ENCODE data around the gene RPLP2.

RPLP2 gene

GRCh38 chr11:829847-830294, 20.1 kb downstream of the RPLP2 start:
- Histone ChIP-seq H3K56ac (ENCODE audit: low read length) (peak overlapping the region; percentile 81), H3K27ac (ENCODE audit: low read depth, low read length) (no peak overlapping the region), H3K36me3 (ENCODE audit: control insufficient read depth, insufficient read depth, low read length) (no peaks in the 10 kb centered on the region), H3K79me1 (ENCODE audit: low read length) (peaks cover 2% of the 10 kb centered on the region), H2BK15ac (replicated peaks; ENCODE audit: low read depth) (no peak overlapping the region), H3K18ac (ENCODE audit: low read length) (no peak overlapping the region), H2BK120ac (ENCODE audit: low read depth, low read length) (no peak overlapping the region), H3K4ac (ENCODE audit: low read depth, low read length) (no peak overlapping the region), H3K23ac (ENCODE audit: low read length) (peak overlapping the region; percentile 45), H3K4me2 (ENCODE audit: low read length) (peak overlapping the region; percentile 56), H2AK5ac (ENCODE audit: low read length) (no peak overlapping the region), H3K4me3 (ENCODE audit: low read length) (no peak overlapping the region), H2BK5ac (ENCODE audit: low read length) (no peak overlapping the region), H3K79me2 (ENCODE audit: control insufficient read depth, insufficient read depth, low read length) (no peaks in the 10 kb centered on the region), H3K4me1 (ENCODE audit: control insufficient read depth, low read depth, low read length) (peaks cover 11% of the 10 kb centered on the region), H4K5ac (ENCODE audit: low read length) (no peak overlapping the region), H4K8ac (ENCODE audit: low read depth, low read length) (no peak overlapping the region), H3K9ac (ENCODE audit: low read length) (peak overlapping the region; percentile 70), H3K27me3 (ENCODE audit: insufficient read depth, low read length, poor library complexity) (peaks cover 3% of the 10 kb centered on the region)
- WGBS (ENCODE audit: extremely low coverage, insufficient coverage, low lambda C conversion rate): no CpG with 5 or more reads among the region's 39 CpGs
- peak; percentile 56 for DNase-seq

DNA sequence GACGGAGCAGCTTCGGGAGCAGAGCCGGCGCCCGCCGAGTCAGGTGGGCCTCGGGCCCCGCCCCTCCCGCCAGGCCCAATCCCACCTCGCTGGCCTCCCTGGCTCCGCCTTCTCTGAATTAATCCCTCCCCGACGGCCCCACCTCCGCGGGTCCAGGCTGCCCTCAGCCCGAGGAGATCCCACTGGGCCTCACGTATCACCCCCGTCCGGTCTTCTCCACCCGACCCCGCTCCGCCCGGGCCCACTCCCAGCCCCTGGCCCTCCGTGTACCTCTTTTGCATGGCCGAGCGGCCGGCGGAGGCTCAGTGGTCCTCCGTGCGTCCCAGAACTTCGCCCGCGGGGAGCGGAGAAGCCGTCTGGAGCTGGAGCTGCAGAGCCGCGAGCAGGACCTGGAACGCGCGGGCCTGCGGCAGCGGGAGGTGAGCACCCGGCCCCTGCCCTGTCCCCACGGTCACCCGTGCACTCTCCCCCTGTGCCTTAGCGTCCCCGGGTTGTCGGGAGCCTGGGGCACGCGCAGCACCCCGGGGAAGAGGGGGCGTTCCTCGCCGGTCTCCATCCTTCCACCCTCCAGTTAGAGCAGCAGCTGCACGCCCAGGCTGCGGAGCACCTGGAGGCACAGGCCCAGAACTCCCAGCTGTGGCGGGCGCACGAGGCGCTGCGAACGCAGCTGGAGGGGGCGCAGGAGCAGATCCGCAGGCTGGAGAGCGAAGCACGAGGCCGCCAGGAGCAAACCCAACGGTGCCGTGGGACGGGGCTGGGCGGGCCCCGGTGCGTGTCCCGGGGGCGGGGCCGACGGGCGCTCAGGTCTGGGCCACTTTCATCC, 20.7 kb downstream of the RPLP2 start:
- Histone ChIP-seq H3K79me2 (ENCODE audit: control insufficient read depth, insufficient read depth, low read length) (no peaks in the 10 kb centered on the region), H3K4ac (ENCODE audit: low read depth, low read length) (no peak overlapping the region), H3K4me3 (ENCODE audit: low read length) (no peak overlapping the region), H3K9ac (ENCODE audit: low read length) (peak overlapping the region; percentile 71), H2AK5ac (ENCODE audit: low read length) (no peak overlapping the region), H3K27ac (ENCODE audit: low read depth, low read length) (no peak overlapping the region), H3K36me3 (ENCODE audit: control insufficient read depth, insufficient read depth, low read length) (no peaks in the 10 kb centered on the region), H2BK15ac (replicated peaks; ENCODE audit: low read depth) (no peak overlapping the region), H3K27me3 (ENCODE audit: insufficient read depth, low read length, poor library complexity) (peaks cover 3% of the 10 kb centered on the region), H3K23ac (ENCODE audit: low read length) (peak overlapping the region; percentile 66), H3K79me1 (ENCODE audit: low read length) (peaks cover 2% of the 10 kb centered on the region), H3K56ac (ENCODE audit: low read length) (peak overlapping the region; percentile 76), H4K5ac (ENCODE audit: low read length) (no peak overlapping the region), H2BK120ac (ENCODE audit: low read depth, low read length) (no peak overlapping the region), H3K18ac (ENCODE audit: low read length) (no peak overlapping the region), H3K4me2 (ENCODE audit: low read length) (peak overlapping the region; percentile 80), H2BK5ac (ENCODE audit: low read length) (no peak overlapping the region), H3K4me1 (ENCODE audit: control insufficient read depth, low read depth, low read length) (peaks cover 11% of the 10 kb centered on the region), H4K8ac (ENCODE audit: low read depth, low read length) (no peak overlapping the region)
- no CpG with 5 or more reads among the region's 78 CpGs for WGBS (ENCODE audit: extremely low coverage, insufficient coverage, low lambda C conversion rate)
- peak; percentile 90 for DNase-seq

DNA sequence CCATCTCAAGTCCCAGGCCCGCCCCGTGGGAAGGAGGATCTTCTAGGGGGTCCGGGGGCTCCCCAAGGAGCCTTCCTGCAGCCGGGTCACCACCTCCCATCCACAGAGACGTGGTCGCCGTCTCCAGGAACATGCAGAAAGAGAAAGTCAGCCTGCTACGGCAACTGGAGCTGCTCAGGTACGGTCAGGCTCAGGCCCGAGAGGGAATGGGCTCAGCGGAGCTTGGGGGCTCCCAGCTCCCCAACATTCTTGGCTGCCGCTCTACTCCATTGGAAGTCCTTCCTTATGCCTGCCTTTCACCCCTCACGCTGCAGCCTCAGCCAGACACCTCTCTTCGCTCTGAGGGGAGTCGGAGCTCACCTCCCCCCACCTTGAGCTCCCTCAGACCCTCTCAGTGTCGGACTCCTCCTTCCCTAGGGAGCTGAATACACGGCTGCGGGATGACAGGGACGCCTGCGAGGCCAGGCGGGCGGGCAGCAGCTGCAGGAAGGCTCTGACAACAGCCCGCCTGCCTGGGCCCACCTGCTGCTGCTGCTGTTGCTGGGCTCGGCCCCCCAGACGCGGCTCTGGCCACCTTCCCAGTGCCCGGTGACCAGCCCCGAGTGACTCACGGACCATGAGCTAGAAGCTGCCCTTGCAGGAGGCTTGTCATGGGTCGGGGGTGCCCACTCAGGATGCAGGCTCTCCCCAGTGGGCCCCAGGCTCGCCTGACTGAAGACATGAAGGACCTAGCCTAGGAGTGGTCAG, 21.5 kb downstream of the RPLP2 start:
- Histone ChIP-seq H3K4me2 (ENCODE audit: low read length) (no peak overlapping the region), H2AK5ac (ENCODE audit: low read length) (no peak overlapping the region), H3K27me3 (ENCODE audit: insufficient read depth, low read length, poor library complexity) (peaks cover 3% of the 10 kb centered on the region), H2BK15ac (replicated peaks; ENCODE audit: low read depth) (no peak overlapping the region), H3K18ac (ENCODE audit: low read length) (no peak overlapping the region), H2BK5ac (ENCODE audit: low read length) (no peak overlapping the region), H3K27ac (ENCODE audit: low read depth, low read length) (no peak overlapping the region), H3K23ac (ENCODE audit: low read length) (no peak overlapping the region), H3K79me1 (ENCODE audit: low read length) (peaks cover 2% of the 10 kb centered on the region), H3K56ac (ENCODE audit: low read length) (no peak overlapping the region), H3K4ac (ENCODE audit: low read depth, low read length) (no peak overlapping the region), H3K4me1 (ENCODE audit: control insufficient read depth, low read depth, low read length) (peaks cover 11% of the 10 kb centered on the region), H2BK120ac (ENCODE audit: low read depth, low read length) (no peak overlapping the region), H3K79me2 (ENCODE audit: control insufficient read depth, insufficient read depth, low read length) (no peaks in the 10 kb centered on the region), H3K4me3 (ENCODE audit: low read length) (no peak overlapping the region), H4K8ac (ENCODE audit: low read depth, low read length) (no peak overlapping the region), H3K36me3 (ENCODE audit: control insufficient read depth, insufficient read depth, low read length) (no peaks in the 10 kb centered on the region), H3K9ac (ENCODE audit: low read length) (no peak overlapping the region), H4K5ac (ENCODE audit: low read length) (no peak overlapping the region)
- no CpG with 5 or more reads among the region's 31 CpGs for WGBS (ENCODE audit: extremely low coverage, insufficient coverage, low lambda C conversion rate)
- no peak for DNase-seq

DNA sequence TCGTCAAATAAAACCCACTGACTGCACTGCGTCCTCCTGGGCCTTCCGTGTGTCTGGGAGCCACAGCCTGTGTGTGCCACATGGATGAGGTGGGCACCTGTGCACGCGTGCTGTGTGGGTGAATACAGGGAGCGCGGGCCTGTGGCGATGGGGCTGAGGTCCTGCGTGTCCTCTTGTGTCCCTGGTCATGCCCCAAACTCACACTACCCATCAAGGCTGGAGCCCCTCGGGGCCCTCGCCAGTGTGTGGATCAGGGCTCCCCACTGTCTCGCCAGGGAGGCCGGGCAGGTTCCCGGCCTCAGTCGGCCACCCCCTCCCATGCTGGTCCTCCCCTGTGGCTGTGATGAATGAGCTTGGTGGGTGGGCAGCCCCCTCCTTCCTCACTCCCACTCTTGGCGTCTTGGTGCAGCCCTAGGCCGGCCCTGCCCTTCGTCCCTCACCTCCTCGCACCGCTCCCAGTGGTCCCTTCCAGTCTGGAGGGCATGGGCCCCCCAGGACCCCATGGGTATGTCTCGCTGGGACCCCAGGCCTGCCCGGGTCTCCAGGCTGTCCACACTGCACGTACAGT, 22.3 kb downstream of the RPLP2 start:
- peak overlapping the region; percentile 78 for H3K9ac ChIP-seq (ENCODE audit: low read length)
- no peak overlapping the region for H2BK5ac ChIP-seq (ENCODE audit: low read length)
- WGBS (ENCODE audit: extremely low coverage, insufficient coverage, low lambda C conversion rate): no CpG with 5 or more reads among the region's 23 CpGs
- H3K18ac ChIP-seq (ENCODE audit: low read length): no peak overlapping the region
- peak overlapping the region; percentile 89 for H3K23ac ChIP-seq (ENCODE audit: low read length)
- no peak overlapping the region for H2BK120ac ChIP-seq (ENCODE audit: low read depth, low read length)
- H3K4me1 ChIP-seq (ENCODE audit: control insufficient read depth, low read depth, low read length): peaks cover 11% of the 10 kb centered on the region
- H3K79me2 ChIP-seq (ENCODE audit: control insufficient read depth, insufficient read depth, low read length): no peaks in the 10 kb centered on the region
- no peak for DNase-seq
- peak overlapping the region; percentile 94 for H3K56ac ChIP-seq (ENCODE audit: low read length)
- no peak overlapping the region for H2AK5ac ChIP-seq (ENCODE audit: low read length)
- H3K27ac ChIP-seq (ENCODE audit: low read depth, low read length): no peak overlapping the region
- H3K36me3 ChIP-seq (ENCODE audit: control insufficient read depth, insufficient read depth, low read length): no peaks in the 10 kb centered on the region
- peak overlapping the region; percentile 46 for H3K4me2 ChIP-seq (ENCODE audit: low read length)
- H3K79me1 ChIP-seq (ENCODE audit: low read length): peaks cover 2% of the 10 kb centered on the region
- no peak overlapping the region for H2BK15ac ChIP-seq (replicated peaks; ENCODE audit: low read depth)
- no peak overlapping the region for H3K4ac ChIP-seq (ENCODE audit: low read depth, low read length)
- peak overlapping the region; percentile 34 for H3K4me3 ChIP-seq (ENCODE audit: low read length)
- no peak overlapping the region for H4K8ac ChIP-seq (ENCODE audit: low read depth, low read length)
- H3K27me3 ChIP-seq (ENCODE audit: insufficient read depth, low read length, poor library complexity): peaks cover 3% of the 10 kb centered on the region
- H4K5ac ChIP-seq (ENCODE audit: low read length): no peak overlapping the region

GRCh38 chr11:832529-833113, 22.9 kb downstream of the RPLP2 start, which contains the start of gene CD151:
Gene CD151, plus strand, starts transcription at chr11:832952. Its CDS starts 3,118 bp downstream, at chr11:836070.
- DNase-seq: peak; percentile 79

More at GRCh38 chr11:832529-833113, 22.9 kb downstream of the RPLP2 start, which contains the start of gene CD151:
- Histone ChIP-seq H3K27ac (ENCODE audit: low read depth, low read length) (peak within 1 kb of the TSS; percentile 50), H3K4ac (ENCODE audit: low read depth, low read length) (peak within 1 kb of the TSS; percentile 18), H3K4me1 (ENCODE audit: control insufficient read depth, low read depth, low read length) (peaks cover 11% of the 10 kb centered on the region), H3K27me3 (ENCODE audit: insufficient read depth, low read length, poor library complexity) (peaks cover 3% of the 10 kb centered on the region), H3K36me3 (ENCODE audit: control insufficient read depth, insufficient read depth, low read length) (peaks cover 2% of the 10 kb centered on the region), H3K4me3 (ENCODE audit: low read length) (peak within 1 kb of the TSS; percentile 71), H3K56ac (ENCODE audit: low read length) (peak within 1 kb of the TSS; percentile 94), H3K23ac (ENCODE audit: low read length) (peak within 1 kb of the TSS; percentile 89), H3K18ac (ENCODE audit: low read length) (peak within 1 kb of the TSS; percentile 62), H3K9ac (ENCODE audit: low read length) (peak within 1 kb of the TSS; percentile 78), H3K4me2 (ENCODE audit: low read length) (peak within 1 kb of the TSS; percentile 77), H4K5ac (ENCODE audit: low read length) (no peak within 1 kb of the TSS), H2BK5ac (ENCODE audit: low read length) (no peak within 1 kb of the TSS), H3K79me1 (ENCODE audit: low read length) (peaks cover 2% of the 10 kb centered on the region), H4K8ac (ENCODE audit: low read depth, low read length) (no peak within 1 kb of the TSS), H2BK120ac (ENCODE audit: low read depth, low read length) (no peak within 1 kb of the TSS), H2AK5ac (ENCODE audit: low read length) (peak within 1 kb of the TSS; percentile 11), H3K79me2 (ENCODE audit: control insufficient read depth, insufficient read depth, low read length) (no peaks in the 10 kb centered on the region), H2BK15ac (replicated peaks; ENCODE audit: low read depth) (no peak within 1 kb of the TSS)
- no CpG with 5 or more reads among the region's 67 CpGs for WGBS (ENCODE audit: extremely low coverage, insufficient coverage, low lambda C conversion rate)

Data from mesendoderm (in vitro differentiated cells).